ENCODE data around the gene ZNF554. TPM values are rescaled to one million over a fixed set of nuclear protein-coding genes. Genes with fewer than 3 reads are reported as not detected.

Gene ZNF554
- total and polyA plus RNA-seq, 2 of the 8 experiments (the other 6 are each of a cell fraction or from before 2014, with no cell fraction given): 1.8 to 5.7 TPM

DNA sequence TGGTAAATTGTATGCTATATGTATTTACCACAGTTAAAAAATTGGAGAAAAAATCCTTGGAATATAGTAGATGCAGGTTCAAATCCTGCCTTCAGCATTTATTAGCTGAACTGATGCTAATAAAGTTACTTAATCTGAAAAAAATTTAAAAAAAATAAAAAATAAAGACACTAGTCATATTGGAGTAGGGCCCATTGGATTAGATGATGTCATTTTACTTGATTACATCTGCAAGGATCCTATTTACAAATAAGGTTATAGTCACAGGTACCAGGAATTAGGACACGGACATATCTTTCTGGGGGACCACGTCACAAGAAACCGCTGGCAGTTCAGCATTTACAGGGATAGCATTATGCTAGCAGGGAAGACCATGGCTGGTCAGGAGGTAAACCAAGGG, 27.8 kb downstream of the ZNF554 start:
- no peak overlapping the region for H2BK20ac ChIP-seq (ENCODE audit: low read length)
- no peak for FAIRE-seq
- H3K27ac ChIP-seq (ENCODE audit: low read depth, low read length): no peak overlapping the region
- H3K4me3 ChIP-seq (ENCODE audit: extremely low read depth in 1 of 4, insufficient read depth in 2 of 4, low read depth in 3 of 4, low read length in 4 of 4): no peak overlapping the region
- ChIA-PET CTCF (ENCODE audit: partially characterized antibody) (interaction anchor here (0.8 kb wide), 1 partner anchor 50 kb away, joined by 3 read pairs; no protein-coding TSS in a partner anchor), POLR2A (ENCODE audit: partially characterized antibody) (no interaction called here)
- 91% methylated on average over 3 of the region's 3 CpGs; no CpG with 5 or more reads in 1 of the 2 experiments for WGBS, 2 experiments (ENCODE audit: extremely low coverage in 1 of 2, insufficient coverage in 1 of 2, insufficient read length in 1 of 2, insufficient replicate concordance in 2 of 2, low coverage in 1 of 2, low lambda C conversion rate in 2 of 2, missing lambda C conversion rate in 1 of 2)
- peaks cover 48 to 60% of the 10 kb centered on the region in 2 experiments for H3K9me3 ChIP-seq (ENCODE audit: insufficient read depth in 2 of 2, low read depth in 1 of 2, low read length in 1 of 2)
- no peak overlapping the region for H3K4ac ChIP-seq (replicated peaks; ENCODE audit: insufficient read length, low read depth, low read length)
- H3K14ac ChIP-seq (ENCODE audit: insufficient read length): no peak overlapping the region
- H3K36me3 ChIP-seq (ENCODE audit: control insufficient read depth in 2 of 4, insufficient read depth in 4 of 4, low read length in 3 of 4): peaks cover 2 to 25% (median 17%) of the 10 kb centered on the region in 4 experiments; a peak in 7 of 8 replicates
- H4K91ac ChIP-seq (replicated peaks; ENCODE audit: insufficient read length, low read length): no peak overlapping the region
- H3K23me2 ChIP-seq (ENCODE audit: low read depth, low read length): no peaks in the 10 kb centered on the region
- H4K20me1 ChIP-seq (replicated peaks in 1 of 2; ENCODE audit: control insufficient read depth in 1 of 2, insufficient read depth in 2 of 2, low read length in 2 of 2): no peaks in the 10 kb centered on the region
- H3K27me3 ChIP-seq (replicated peaks in 1 of 4; ENCODE audit: control insufficient read depth in 3 of 4, extremely low read depth in 1 of 4, insufficient read depth in 3 of 4, low read length in 3 of 4): 0 out of 7 replicates have a peak, but pooled peaks cover 0 to under 1% (median 0%) of the 10 kb centered on the region in 4 experiments
- H4K5ac ChIP-seq (ENCODE audit: insufficient read length, low read depth, low read length): no peak overlapping the region
- TF ChIP-seq HDAC6 (IDR thresholded peaks at IDR 0.05; ENCODE audit: low read depth, low read length): no peak
- TF ChIP-seq ASH2L (IDR thresholded peaks at IDR 0.05; ENCODE audit: low read length): no peak
- TF ChIP-seq BACH1 (IDR thresholded peaks at IDR 0.05; ENCODE audit: low read length): no peak
- no peak for TF ChIP-seq GTF2F1 (IDR thresholded peaks at IDR 0.05; ENCODE audit: borderline replicate concordance, low read depth, low read length)
- no peak for TF ChIP-seq CREB1 (IDR thresholded peaks at IDR 0.05)
- TF ChIP-seq RFX5 (IDR thresholded peaks at IDR 0.05; ENCODE audit: borderline replicate concordance, low read depth, low read length): no peak
- no peak for TF ChIP-seq RBBP5 (IDR thresholded peaks at IDR 0.05; ENCODE audit: borderline replicate concordance, low read depth, low read length)
- TF ChIP-seq BRCA1 (IDR thresholded peaks at IDR 0.05; ENCODE audit: low read depth, low read length): no peak
- TF ChIP-seq JUN (IDR thresholded peaks at IDR 0.05; ENCODE audit: low read depth, low read length): no peak
- no peak for TF ChIP-seq PHF8 (conservative IDR thresholded peaks at IDR 0.05; ENCODE audit: low read depth, low read length)
- TF ChIP-seq CHD1 (IDR thresholded peaks at IDR 0.05; ENCODE audit: low read depth, low read length): no peak
- no peak for TF ChIP-seq SP4 (IDR thresholded peaks at IDR 0.05; ENCODE audit: low read length)
- no peak for TF ChIP-seq GABPA (IDR thresholded peaks at IDR 0.05; ENCODE audit: borderline replicate concordance, insufficient read depth, low read length)
- TF ChIP-seq SP2 (IDR thresholded peaks at IDR 0.05; ENCODE audit: low read length): no peak
- no peak overlapping the region for H3K23ac ChIP-seq (ENCODE audit: insufficient read length)
- H3K79me2 ChIP-seq (ENCODE audit: control insufficient read depth in 1 of 2, insufficient read depth in 2 of 2, low read length in 2 of 2): peaks cover 0 to 3% of the 10 kb centered on the region in 2 experiments; a peak in 2 of 4 replicates
- H4K8ac ChIP-seq (ENCODE audit: extremely low read depth, insufficient read depth, low read length): no peak overlapping the region
- H2BK15ac ChIP-seq (ENCODE audit: low read length): no peak overlapping the region
- no peaks in the 10 kb centered on the region for H3K4me1 ChIP-seq (replicated peaks in 1 of 4; ENCODE audit: control insufficient read depth in 3 of 4, insufficient read depth in 4 of 4, low read length in 3 of 4)
- peaks cover 2% of the 10 kb centered on the region; the same call in 1 of the 2 replicates for H3K79me1 ChIP-seq (ENCODE audit: low read depth, low read length)
- no peak overlapping the region for H2BK12ac ChIP-seq (ENCODE audit: low read depth, low read length)
- H2AFZ ChIP-seq (ENCODE audit: low read length): no peak overlapping the region
- no peak overlapping the region for H3K18ac ChIP-seq (ENCODE audit: extremely low read depth, low read length)
- no peak overlapping the region for H2AK5ac ChIP-seq (ENCODE audit: low read depth, low read length)
- no peak for DNase-seq (ENCODE audit: low read depth in 1 of 2, low spot score in 2 of 2)
- no peak overlapping the region for H3K56ac ChIP-seq (replicated peaks; ENCODE audit: insufficient read length, low read depth, low read length)
- no peak overlapping the region; a peak in 2 of 7 replicates for H3K9ac ChIP-seq (replicated peaks in 1 of 4; ENCODE audit: extremely low read depth in 1 of 4, low read depth in 3 of 4, low read length in 3 of 4)
- H2BK120ac ChIP-seq (replicated peaks; ENCODE audit: low read depth, low read length): no peak overlapping the region
- no peak overlapping the region for H3K4me2 ChIP-seq (ENCODE audit: insufficient read depth in 1 of 2, low read depth in 2 of 2, low read length in 2 of 2)
- H2BK5ac ChIP-seq (ENCODE audit: low read depth, low read length): no peak overlapping the region
